Measurements from ENCODE around the gene KIAA1671.

The KIAA1671 gene

GRCh38 chr22:24947881-24948280 lies 4.6 kb upstream of the KIAA1671 start:
- no peak overlapping the region for H4K91ac ChIP-seq (ENCODE audit: low read depth, low read length)
- H3K23ac ChIP-seq (ENCODE audit: low read length): no peak overlapping the region
- H3K4me3 ChIP-seq (ENCODE audit: low read depth, low read length): no peak overlapping the region
- H4K12ac ChIP-seq (ENCODE audit: low read depth, low read length): no peak overlapping the region
- H3K27me3 ChIP-seq (ENCODE audit: insufficient read depth, low read length): no peaks in the 10 kb centered on the region
- H3K4me1 ChIP-seq (ENCODE audit: control insufficient read depth in 1 of 2, insufficient read depth in 2 of 2, low read length in 2 of 2): peaks cover 4 to 11% of the 10 kb centered on the region in 2 experiments
- H2BK12ac ChIP-seq (ENCODE audit: low read length): no peak overlapping the region
- no peak overlapping the region for H2AK5ac ChIP-seq (ENCODE audit: low read length)
- H3K36me3 ChIP-seq (ENCODE audit: control insufficient read depth in 1 of 2, insufficient read depth in 2 of 2, low read length in 2 of 2): no peaks in the 10 kb centered on the region
- H3K18ac ChIP-seq (ENCODE audit: low read length): no peak overlapping the region
- no peak overlapping the region for H2AFZ ChIP-seq (ENCODE audit: insufficient read depth, low read length, poor library complexity)
- H4K8ac ChIP-seq (ENCODE audit: low read depth, low read length): no peak overlapping the region
- peaks cover 4% of the 10 kb centered on the region for H3K9me3 ChIP-seq (ENCODE audit: insufficient read depth, low read depth, low read length)
- H3K27ac ChIP-seq (ENCODE audit: low read depth, low read length): no peak overlapping the region
- no peak overlapping the region for H3K9ac ChIP-seq (ENCODE audit: low read length)
- H3K14ac ChIP-seq (ENCODE audit: low read length): no peak overlapping the region
- DNase-seq: no peak
- H3K4me2 ChIP-seq (ENCODE audit: low read length): no peak overlapping the region
- peaks cover 2% of the 10 kb centered on the region for H3K79me2 ChIP-seq (ENCODE audit: control insufficient read depth, insufficient read depth, low read length, poor library complexity)
- H3K79me1 ChIP-seq (ENCODE audit: low read length): peaks cover 6% of the 10 kb centered on the region
- H3K4ac ChIP-seq (ENCODE audit: low read depth, low read length): no peak overlapping the region
- H2BK5ac ChIP-seq (ENCODE audit: low read depth, low read length, poor library complexity): no peak overlapping the region
- no CpG with 5 or more reads among the region's 12 CpGs for WGBS (ENCODE audit: extremely low coverage, insufficient coverage, insufficient read length)
- H2BK120ac ChIP-seq (ENCODE audit: insufficient read depth, low read length, poor library complexity): no peak overlapping the region

- Histone ChIP-seq H3K14ac (ENCODE audit: low read length) (no peak overlapping the region), H2BK5ac (ENCODE audit: low read depth, low read length, poor library complexity) (no peak overlapping the region), H4K8ac (ENCODE audit: low read depth, low read length) (no peak overlapping the region), H3K4ac (ENCODE audit: low read depth, low read length) (no peak overlapping the region), H3K79me1 (ENCODE audit: low read length) (peaks cover 12% of the 10 kb centered on the region), H3K27ac (ENCODE audit: low read depth, low read length) (no peak overlapping the region), H3K9ac (ENCODE audit: low read length) (no peak overlapping the region), H3K18ac (ENCODE audit: low read length) (no peak overlapping the region), H3K4me3 (ENCODE audit: low read depth, low read length) (no peak overlapping the region), H4K12ac (ENCODE audit: low read depth, low read length) (no peak overlapping the region), H3K9me3 (ENCODE audit: insufficient read depth, low read depth, low read length) (peaks cover 5% of the 10 kb centered on the region), H2BK120ac (ENCODE audit: insufficient read depth, low read length, poor library complexity) (no peak overlapping the region), H3K4me2 (ENCODE audit: low read length) (no peak overlapping the region), H3K79me2 (ENCODE audit: control insufficient read depth, insufficient read depth, low read length, poor library complexity) (peaks cover 8% of the 10 kb centered on the region), H2BK12ac (ENCODE audit: low read length) (no peak overlapping the region), H3K27me3 (ENCODE audit: insufficient read depth, low read length) (no peaks in the 10 kb centered on the region), H2AFZ (ENCODE audit: insufficient read depth, low read length, poor library complexity) (no peak overlapping the region), H3K23ac (ENCODE audit: low read length) (no peak overlapping the region), H3K36me3 (ENCODE audit: control insufficient read depth in 1 of 2, insufficient read depth in 2 of 2, low read length in 2 of 2) (no peaks in the 10 kb centered on the region), H4K91ac (ENCODE audit: low read depth, low read length) (no peak overlapping the region), H3K4me1 (ENCODE audit: control insufficient read depth in 1 of 2, insufficient read depth in 2 of 2, low read length in 2 of 2) (peaks cover 4 to 16% of the 10 kb centered on the region in 2 experiments), H2AK5ac (ENCODE audit: low read length) (no peak overlapping the region)
- DNase-seq: peak; percentile 25 to 56
- no CpG with 5 or more reads among the region's 13 CpGs for WGBS (ENCODE audit: extremely low coverage, insufficient coverage, insufficient read length)
Observed at GRCh38 chr22:24948356-24949202, 3.9 kb upstream of the KIAA1671 start.

GRCh38 chr22:24950272-24950902 lies 2.1 kb upstream of the KIAA1671 start:
- Histone ChIP-seq H3K4me3 (ENCODE audit: low read depth, low read length) (no peak overlapping the region), H3K27me3 (ENCODE audit: insufficient read depth, low read length) (no peaks in the 10 kb centered on the region), H2BK5ac (ENCODE audit: low read depth, low read length, poor library complexity) (no peak overlapping the region), H3K9ac (ENCODE audit: low read length) (no peak overlapping the region), H2BK12ac (ENCODE audit: low read length) (no peak overlapping the region), H3K18ac (ENCODE audit: low read length) (no peak overlapping the region), H3K79me2 (ENCODE audit: control insufficient read depth, insufficient read depth, low read length, poor library complexity) (peaks cover 8% of the 10 kb centered on the region), H3K4ac (ENCODE audit: low read depth, low read length) (no peak overlapping the region), H4K12ac (ENCODE audit: low read depth, low read length) (no peak overlapping the region), H2AFZ (ENCODE audit: insufficient read depth, low read length, poor library complexity) (peak overlapping the region; percentile 52), H3K4me2 (ENCODE audit: low read length) (peak overlapping the region; percentile 50), H3K79me1 (ENCODE audit: low read length) (peaks cover 12% of the 10 kb centered on the region), H4K8ac (ENCODE audit: low read depth, low read length) (peak overlapping the region; percentile 45), H3K27ac (ENCODE audit: low read depth, low read length) (no peak overlapping the region), H2BK120ac (ENCODE audit: insufficient read depth, low read length, poor library complexity) (no peak overlapping the region), H3K36me3 (ENCODE audit: control insufficient read depth in 1 of 2, insufficient read depth in 2 of 2, low read length in 2 of 2) (no peaks in the 10 kb centered on the region), H3K14ac (ENCODE audit: low read length) (no peak overlapping the region), H3K4me1 (ENCODE audit: control insufficient read depth in 1 of 2, insufficient read depth in 2 of 2, low read length in 2 of 2) (peaks cover 3 to 21% of the 10 kb centered on the region in 2 experiments), H2AK5ac (ENCODE audit: low read length) (no peak overlapping the region), H4K91ac (ENCODE audit: low read depth, low read length) (no peak overlapping the region), H3K23ac (ENCODE audit: low read length) (no peak overlapping the region), H3K9me3 (ENCODE audit: insufficient read depth, low read depth, low read length) (peaks cover 2% of the 10 kb centered on the region)
- no CpG with 5 or more reads among the region's 7 CpGs for WGBS (ENCODE audit: extremely low coverage, insufficient coverage, insufficient read length)
- no peak for DNase-seq

- H2AK5ac ChIP-seq (ENCODE audit: low read length): no peak overlapping the region
- H3K4ac ChIP-seq (ENCODE audit: low read depth, low read length): peak overlapping the region; percentile 35
- peak overlapping the region; percentile 80 for H3K4me3 ChIP-seq (ENCODE audit: low read depth, low read length)
- H2BK5ac ChIP-seq (ENCODE audit: low read depth, low read length, poor library complexity): peak overlapping the region; percentile 13
- no peak overlapping the region for H2BK12ac ChIP-seq (ENCODE audit: low read length)
- DNase-seq: peak in 1 of 2 donors; percentile 62
- no CpG with 5 or more reads among the region's 35 CpGs for WGBS (ENCODE audit: extremely low coverage, insufficient coverage, insufficient read length)
- peak overlapping the region; percentile 87 for H2AFZ ChIP-seq (ENCODE audit: insufficient read depth, low read length, poor library complexity)
- H3K9ac ChIP-seq (ENCODE audit: low read length): peak overlapping the region; percentile 70
- H3K4me2 ChIP-seq (ENCODE audit: low read length): peak overlapping the region; percentile 100
- H3K4me1 ChIP-seq (ENCODE audit: control insufficient read depth in 1 of 2, insufficient read depth in 2 of 2, low read length in 2 of 2): peaks cover 0 to 19% of the 10 kb centered on the region in 2 experiments
- H4K8ac ChIP-seq (ENCODE audit: low read depth, low read length): peak overlapping the region; percentile 48
- H2BK120ac ChIP-seq (ENCODE audit: insufficient read depth, low read length, poor library complexity): peak overlapping the region; percentile 24
- H3K14ac ChIP-seq (ENCODE audit: low read length): peak overlapping the region; percentile 36
- peaks cover 8% of the 10 kb centered on the region for H3K79me2 ChIP-seq (ENCODE audit: control insufficient read depth, insufficient read depth, low read length, poor library complexity)
- peaks cover 12% of the 10 kb centered on the region for H3K79me1 ChIP-seq (ENCODE audit: low read length)
- H3K18ac ChIP-seq (ENCODE audit: low read length): peak overlapping the region; percentile 34
- no peak overlapping the region for H3K23ac ChIP-seq (ENCODE audit: low read length)
- H4K91ac ChIP-seq (ENCODE audit: low read depth, low read length): peak overlapping the region; percentile 21
- H3K27me3 ChIP-seq (ENCODE audit: insufficient read depth, low read length): no peaks in the 10 kb centered on the region
- H3K36me3 ChIP-seq (ENCODE audit: control insufficient read depth in 1 of 2, insufficient read depth in 2 of 2, low read length in 2 of 2): no peaks in the 10 kb centered on the region
- peak overlapping the region; percentile 21 for H4K12ac ChIP-seq (ENCODE audit: low read depth, low read length)
- peaks cover 2% of the 10 kb centered on the region for H3K9me3 ChIP-seq (ENCODE audit: insufficient read depth, low read depth, low read length)
- no peak overlapping the region for H3K27ac ChIP-seq (ENCODE audit: low read depth, low read length)
Observed at GRCh38 chr22:24952837-24953383, 394 bp downstream of the KIAA1671 start.
